Measurements from ENCODE around the gene FLACC1.
"Not testable (repeated sequence)": the region's sequence is repeated elsewhere in the genome, so short reads cannot be mapped to it uniquely, and the experiment has no call there.

Gene FLACC1

GRCh38 chr2:201348758-201349157, 8.4 kb downstream of the FLACC1 start:
- DNase-seq: no peak

- DNase-seq: no peak
Observed at GRCh38 chr2:201347138-201347537, 10.0 kb downstream of the FLACC1 start.

- no peak for DNase-seq
Observed at GRCh38 chr2:201345625-201346213, 11.4 kb downstream of the FLACC1 start.

- DNase-seq: no peak
Observed at GRCh38 chr2:201344663-201345366, 12.3 kb downstream of the FLACC1 start.

GRCh38 chr2:201343559-201343958, 13.6 kb downstream of the FLACC1 start:
- no peak for DNase-seq

GRCh38 chr2:201342923-201343322, 14.2 kb downstream of the FLACC1 start:
- no peak for DNase-seq

- DNase-seq: no peak
Observed at GRCh38 chr2:201329409-201329808, 27.7 kb downstream of the FLACC1 start.

GRCh38 chr2:201327678-201328077, 29.5 kb downstream of the FLACC1 start:
- no peak for DNase-seq

- DNase-seq: no peak
Observed at GRCh38 chr2:201322772-201323171, 34.4 kb downstream of the FLACC1 start.

- no peak for DNase-seq
Observed at GRCh38 chr2:201320701-201321100, 36.4 kb downstream of the FLACC1 start.

- no peak for DNase-seq
Observed at GRCh38 chr2:201320257-201320656, 36.9 kb downstream of the FLACC1 start.

GRCh38 chr2:201319511-201319910, 37.6 kb downstream of the FLACC1 start:
- no peak for DNase-seq

- DNase-seq: no peak
Observed at GRCh38 chr2:201313362-201313761, 43.8 kb downstream of the FLACC1 start.

GRCh38 chr2:201308914-201309313, 48.2 kb downstream of the FLACC1 start:
- no peak for DNase-seq

- no peak for DNase-seq
Observed at GRCh38 chr2:201307876-201308275, 49.3 kb downstream of the FLACC1 start.

GRCh38 chr2:201299929-201300328, 57.2 kb downstream of the FLACC1 start:
- not testable (repeated sequence) for DNase-seq

GRCh38 chr2:201298462-201299052, 58.6 kb downstream of the FLACC1 start:
- DNase-seq: no peak

- DNase-seq: not testable (repeated sequence)
Observed at GRCh38 chr2:201290457-201291148, 66.5 kb downstream of the FLACC1 start.

GRCh38 chr2:201285499-201285898, 71.6 kb downstream of the FLACC1 start:
- DNase-seq: no peak

GRCh38 chr2:201280191-201281040, 76.7 kb downstream of the FLACC1 start:
- no peak for DNase-seq

- no peak for DNase-seq
Observed at GRCh38 chr2:201279079-201279478, 78.1 kb downstream of the FLACC1 start.

GRCh38 chr2:201276511-201276910, 80.6 kb downstream of the FLACC1 start:
- no peak for DNase-seq

- DNase-seq: no peak
Observed at GRCh38 chr2:201275990-201276389, 81.2 kb downstream of the FLACC1 start.
